Epithelial cell of proximal tubule (primary cell): Measurements from ENCODE around the gene SRF. TPM values are rescaled to one million over a fixed set of nuclear protein-coding genes. Genes with fewer than 3 reads are reported as not detected.

Experiments
- DNase-seq: peaks from one replicate; pipeline ENCODE4 v3.0.0-alpha.2; 2011; ENCODE audit warnings: low read depth
- H3K4me3 ChIP-seq: 2 replicates; pipeline ENCODE4 v1.5.1; 2011; ENCODE audit warnings: low read depth, mild to moderate bottlenecking, low read length
- total RNA-seq: library from RNA; depleted of rRNA; stranded (reverse); fragments of >200 nt; gene quantifications from 2 replicates; pipeline ENCODE4 v1.2.3, GENCODE V29; 2015
- TF ChIP-seq, protein P1 (sequence below): conservative IDR thresholded peaks from 2 replicates; pipeline ENCODE4 v1.5.1; 2012; ENCODE audit warnings: low read depth, mild to moderate bottlenecking, low read length

SRF gene
- total RNA-seq, 1 donor from 2014 or later = 25.0 TPM

DNA sequence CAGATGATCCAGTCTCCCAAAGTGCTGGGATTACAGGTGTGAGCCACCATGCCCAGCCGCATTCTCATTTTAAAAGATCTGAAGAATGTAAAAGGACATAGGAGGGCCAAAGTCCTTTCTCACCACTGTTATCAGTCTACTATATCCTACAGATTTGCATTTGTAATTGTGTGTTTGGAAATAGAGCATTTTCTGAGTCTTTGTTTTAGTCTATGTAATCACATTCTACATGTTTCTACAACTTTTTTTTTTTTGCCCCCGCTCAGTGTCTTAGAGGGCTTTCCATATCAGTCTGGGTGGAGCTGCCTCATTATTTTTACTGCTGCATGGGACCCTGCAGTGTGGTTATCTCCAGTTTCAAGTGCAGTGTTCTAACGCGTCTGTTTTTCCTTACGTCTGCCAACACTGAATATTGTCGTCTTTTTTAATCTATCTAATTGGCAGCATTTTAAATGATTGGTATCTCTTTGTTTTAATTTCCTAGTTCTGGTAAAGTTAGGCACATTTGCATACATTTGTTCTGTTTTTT lies 18.8 kb downstream of the SRF start:
- DNase-seq = no peak

DNA sequence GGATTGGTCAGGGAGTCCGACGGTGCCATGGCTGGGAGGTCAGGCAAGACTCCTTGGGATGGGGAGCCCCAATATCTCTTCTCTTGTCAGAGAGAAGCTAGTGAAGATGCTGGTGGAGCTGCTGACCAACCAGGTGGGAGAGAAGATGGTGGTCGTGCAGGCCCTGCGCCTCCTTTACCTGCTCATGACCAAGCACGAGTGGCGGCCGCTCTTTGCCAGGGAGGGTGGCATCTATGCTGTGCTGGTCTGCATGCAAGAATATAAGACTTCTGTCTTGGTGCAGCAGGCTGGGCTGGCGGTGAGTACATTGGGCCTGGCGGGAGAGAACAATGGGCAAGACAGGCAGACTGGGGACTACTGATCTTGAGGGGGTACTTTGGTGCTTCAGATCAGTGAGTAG lies 21.8 kb downstream of the SRF start:
- no peak for DNase-seq
- TF ChIP-seq, protein P1, sequence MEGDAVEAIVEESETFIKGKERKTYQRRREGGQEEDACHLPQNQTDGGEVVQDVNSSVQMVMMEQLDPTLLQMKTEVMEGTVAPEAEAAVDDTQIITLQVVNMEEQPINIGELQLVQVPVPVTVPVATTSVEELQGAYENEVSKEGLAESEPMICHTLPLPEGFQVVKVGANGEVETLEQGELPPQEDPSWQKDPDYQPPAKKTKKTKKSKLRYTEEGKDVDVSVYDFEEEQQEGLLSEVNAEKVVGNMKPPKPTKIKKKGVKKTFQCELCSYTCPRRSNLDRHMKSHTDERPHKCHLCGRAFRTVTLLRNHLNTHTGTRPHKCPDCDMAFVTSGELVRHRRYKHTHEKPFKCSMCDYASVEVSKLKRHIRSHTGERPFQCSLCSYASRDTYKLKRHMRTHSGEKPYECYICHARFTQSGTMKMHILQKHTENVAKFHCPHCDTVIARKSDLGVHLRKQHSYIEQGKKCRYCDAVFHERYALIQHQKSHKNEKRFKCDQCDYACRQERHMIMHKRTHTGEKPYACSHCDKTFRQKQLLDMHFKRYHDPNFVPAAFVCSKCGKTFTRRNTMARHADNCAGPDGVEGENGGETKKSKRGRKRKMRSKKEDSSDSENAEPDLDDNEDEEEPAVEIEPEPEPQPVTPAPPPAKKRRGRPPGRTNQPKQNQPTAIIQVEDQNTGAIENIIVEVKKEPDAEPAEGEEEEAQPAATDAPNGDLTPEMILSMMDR = no peak

More for the DNA sequence above, 18.8 kb downstream of the SRF start:
- TF ChIP-seq, protein P1 = no peak
- no peak overlapping the region for H3K4me3 ChIP-seq

DNA sequence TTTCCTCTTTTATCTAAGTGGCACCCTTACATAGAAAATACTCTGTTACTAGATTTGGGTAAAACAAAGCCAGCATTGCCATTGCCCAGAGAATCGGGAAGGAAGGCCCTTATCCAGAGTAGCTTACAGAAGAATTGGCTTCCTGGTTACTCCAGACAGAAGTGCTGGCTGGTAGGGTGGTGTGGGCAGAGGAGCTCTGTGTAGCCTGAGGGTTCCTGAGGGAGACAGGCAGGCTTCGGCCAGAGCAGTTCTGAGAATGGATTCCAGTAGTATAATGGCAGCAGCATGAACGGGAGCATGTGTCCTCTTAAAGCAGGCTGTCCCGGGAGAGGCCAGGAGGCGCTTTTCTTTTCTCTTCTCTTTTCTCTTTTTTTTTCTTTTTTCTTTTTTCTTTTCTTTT lies 22.9 kb downstream of the SRF start:
- TF ChIP-seq, protein P1 = no peak
- no peak overlapping the region for H3K4me3 ChIP-seq
- DNase-seq = no peak

More for the DNA sequence above, 21.8 kb downstream of the SRF start:
- H3K4me3 ChIP-seq = no peak overlapping the region

DNA sequence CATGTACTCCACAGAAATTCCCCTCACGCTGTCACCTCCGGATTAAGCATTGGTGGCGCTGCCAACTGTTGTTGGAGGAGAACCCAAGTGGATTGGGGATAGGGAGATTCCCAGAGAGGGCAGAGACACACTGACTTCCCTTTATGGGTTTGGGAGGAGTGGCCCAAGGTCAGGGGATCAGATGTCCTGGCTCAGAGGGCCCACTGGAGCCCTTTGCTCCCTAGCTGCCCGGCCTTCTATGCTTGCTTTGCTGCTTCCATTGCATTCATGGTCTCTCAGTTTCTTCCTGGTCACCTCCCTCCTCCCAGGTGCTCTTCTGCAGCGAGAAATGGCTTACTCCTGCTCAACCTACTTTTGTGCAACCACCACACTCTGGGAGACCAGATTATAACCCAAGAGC lies 25.3 kb downstream of the SRF start:
- TF ChIP-seq, protein P1 = no peak
- no peak for DNase-seq
- no peak overlapping the region for H3K4me3 ChIP-seq

DNA sequence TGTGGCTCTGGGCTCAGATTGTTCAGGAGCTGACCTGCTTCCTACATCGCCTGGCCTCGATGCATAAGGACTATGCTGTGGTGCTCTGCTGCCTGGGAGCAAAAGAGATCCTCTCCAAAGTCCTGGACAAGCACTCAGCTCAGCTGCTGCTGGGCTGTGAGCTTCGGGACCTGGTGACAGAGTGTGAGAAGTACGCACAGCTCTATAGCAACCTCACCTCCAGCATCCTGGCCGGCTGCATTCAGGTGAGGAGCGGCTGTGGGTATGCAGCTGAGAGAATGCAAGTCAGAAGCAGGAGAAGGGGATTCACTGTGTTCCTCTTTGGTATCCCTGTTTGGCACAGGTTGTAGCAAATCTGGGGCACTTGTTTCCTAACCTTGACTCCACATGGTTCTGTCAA lies 28.8 kb downstream of the SRF start:
- DNase-seq = no peak
- TF ChIP-seq, protein P1 = no peak
- no peak overlapping the region for H3K4me3 ChIP-seq

DNA sequence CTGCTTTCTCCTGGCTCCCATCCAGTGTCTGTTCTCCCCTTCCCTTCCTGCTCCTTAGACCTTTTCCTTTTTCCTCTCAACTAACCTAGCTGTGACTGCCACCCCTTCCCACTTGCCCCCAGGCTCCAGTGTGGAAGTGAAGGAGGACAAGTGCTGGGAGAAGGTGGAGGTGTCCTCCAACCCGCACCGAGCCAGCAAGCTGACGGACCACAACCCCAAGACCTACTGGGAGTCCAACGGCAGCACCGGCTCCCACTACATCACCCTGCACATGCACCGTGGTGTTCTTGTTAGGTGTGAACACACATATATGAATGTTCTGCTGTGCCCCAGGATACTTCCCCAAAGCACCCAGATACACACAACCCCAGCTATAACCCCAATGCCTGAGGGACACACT lies 29.5 kb downstream of the SRF start:
- no peak overlapping the region for H3K4me3 ChIP-seq
- DNase-seq = no peak
- TF ChIP-seq, protein P1 = no peak

DNA sequence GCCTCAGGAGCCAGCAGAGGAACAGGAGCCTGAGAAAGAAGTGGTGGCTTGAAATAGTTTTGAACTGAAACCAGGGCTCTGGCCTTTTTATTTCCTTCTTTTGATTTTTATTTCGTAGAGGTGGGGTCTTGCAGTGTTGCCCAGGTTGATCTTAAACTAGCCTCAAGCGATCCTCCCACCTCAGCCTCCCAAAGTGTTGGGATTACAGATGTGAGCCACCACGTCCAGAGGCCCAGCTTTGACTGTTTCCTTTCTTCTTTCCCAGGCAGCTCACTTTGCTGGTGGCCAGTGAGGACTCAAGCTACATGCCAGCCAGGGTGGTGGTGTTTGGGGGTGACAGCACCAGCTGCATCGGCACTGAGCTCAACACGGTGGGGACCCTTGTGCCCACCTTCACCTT lies 31.4 kb downstream of the SRF start:
- TF ChIP-seq, protein P1 = no peak
- no peak for DNase-seq
- no peak overlapping the region for H3K4me3 ChIP-seq
